ENCODE data around the gene RAD51B. TPM values are rescaled to one million over a fixed set of nuclear protein-coding genes. Genes with fewer than 3 reads are reported as not detected.

The RAD51B gene
- total RNA-seq, 1 experiment from 2014 or later = 20.0 TPM

- no peak overlapping the region for H3K4me3 ChIP-seq (replicated peaks in 1 of 2; ENCODE audit: low read depth in 1 of 2, low read length in 2 of 2)
- ChIA-PET RAD21 (ENCODE audit: low non-redundant PET in 1 of 2, low total read pairs in 2 of 2, uncharacterized antibody in 2 of 2, unreplicated experiment in 2 of 2) (no interaction called here), CTCF (no interaction called here), POLR2A (no interaction called here)
- DNase-seq (ENCODE audit: low read depth, low spot score) (no peak), ATAC-seq (no peak)
- H4K20me1 ChIP-seq (ENCODE audit: insufficient read depth) = no peaks in the 10 kb centered on the region
- H3K27ac ChIP-seq (ENCODE audit: low read depth, low read length) = no peak overlapping the region
- H3K27me3 ChIP-seq (ENCODE audit: insufficient read depth, low read length) = no peaks in the 10 kb centered on the region
- peaks cover 48 to 67% of the 10 kb centered on the region in 2 experiments for H3K4me1 ChIP-seq (ENCODE audit: control insufficient read depth in 1 of 2, insufficient read depth in 2 of 2, low read length in 2 of 2)
- no peak overlapping the region for H2AFZ ChIP-seq (ENCODE audit: low read depth, low read length, poor library complexity, severe bottlenecking)
- no TSS peak for BruUV-seq (replicated peaks)
- H3K9ac ChIP-seq (ENCODE audit: low read length) = no peak overlapping the region
- TF ChIP-seq YY1 (IDR thresholded peaks at IDR 0.05; ENCODE audit: extremely low read depth, insufficient replicate concordance, low read depth, low read length) (no peak), SP1 (IDR thresholded peaks at IDR 0.05; ENCODE audit: low read depth) (no peak), REST (IDR thresholded peaks at IDR 0.05; ENCODE audit: low read depth) (no peak), ZBTB33 (IDR thresholded peaks at IDR 0.05; ENCODE audit: extremely low read depth, insufficient replicate concordance, low read length) (no peak), ZFX (IDR thresholded peaks at IDR 0.05) (no peak), ZNF274 (IDR thresholded peaks at IDR 0.05; ENCODE audit: low read depth, low read length) (no peak), SRF (IDR thresholded peaks at IDR 0.05; ENCODE audit: low read depth) (no peak), EZH2 (IDR thresholded peaks at IDR 0.05) (no peak), CTCF (IDR thresholded peaks at IDR 0.05 in 2 of 3, conservative IDR thresholded peaks at IDR 0.05 in 1 of 3; ENCODE audit: borderline replicate concordance in 1 of 3, insufficient read depth in 1 of 3, low read depth in 2 of 3, low read length in 2 of 3) (no peak), EGR1 (IDR thresholded peaks at IDR 0.05; ENCODE audit: low read depth) (no peak)
- H3K79me2 ChIP-seq (ENCODE audit: insufficient read depth, low read length) = no peaks in the 10 kb centered on the region
- intact Hi-C loops (cut with micrococcal nuclease) = loop anchor here (5.0 kb wide), 1 partner anchor 348 kb away; no protein-coding TSS in a partner anchor
- no peaks in the 10 kb centered on the region for H3K9me2 ChIP-seq (ENCODE audit: insufficient read depth)
- H3K9me3 ChIP-seq (ENCODE audit: control insufficient read depth in 1 of 2, insufficient read depth in 1 of 2, low read depth in 1 of 2, low read length in 2 of 2) = no peaks in the 10 kb centered on the region
- no peak overlapping the region for H3K4me2 ChIP-seq (ENCODE audit: low read length)
- H3K36me3 ChIP-seq (ENCODE audit: control insufficient read depth in 1 of 2, insufficient read depth in 2 of 2, low read length in 2 of 2) = no peaks in the 10 kb centered on the region
Measured at GRCh38 chr14:68594737-68595380, 775.3 kb downstream of the RAD51B start.

All from HCT116 (cell line).